Peyer's patch (tissue), 4 donors: ENCODE results near the gene MAG. TPM values are rescaled to one million over a fixed set of nuclear protein-coding genes. Genes with fewer than 3 reads are reported as not detected.

Experiments used
- DNase-seq, 3 donors: peaks; one replicate each; pipeline ENCODE4 v3.0.0-alpha.2; 2017 to 2019
- H3K27ac ChIP-seq, 4 donors: fragments of 200-600 bp; sonication (generic); one replicate each; pipeline ENCODE4 v1.5.1; 2016 to 2019
- H3K27me3 ChIP-seq, 2 donors: fragments of 200-600 bp; sonication (generic); one replicate each; pipeline ENCODE4 v1.5.1; 2019
- H3K36me3 ChIP-seq, 3 donors: fragments of 200-600 bp; sonication (generic); one replicate each; pipeline ENCODE4 v1.5.1; 2016 to 2019
- H3K4me1 ChIP-seq, 4 donors: fragments of 200-600 bp; sonication (generic); one replicate each; pipeline ENCODE4 v1.5.1; 2016 to 2019
- H3K4me3 ChIP-seq, 4 donors: fragments of 200-600 bp; sonication (generic); 1 replicate in 3 of 4; 2 replicates in 1 of 4; pipeline ENCODE4 v1.5.1; 2016 to 2019; ENCODE audit warnings: mild to moderate bottlenecking in 1 of 4
- H3K9me3 ChIP-seq, 4 donors: fragments of 200-600 bp; sonication (generic); one replicate each; pipeline ENCODE4 v1.5.1; 2016 to 2019; ENCODE audit warnings: mild to moderate bottlenecking in 1 of 4
- POLR2A ChIP-seq, 2 donors: fragments of 450-650 bp; IDR thresholded peaks; one replicate each; pipeline ENCODE4 v1.5.1; 2017; ENCODE audit warnings: antibody characterized with exemption in 2 of 2, mild to moderate bottlenecking in 2 of 2, moderate library complexity in 2 of 2
- total RNA-seq, 4 donors: library from RNA; depleted of rRNA; stranded (reverse); fragments of >200 nt; gene quantifications; one replicate each; pipeline ENCODE4 v1.1.0, GENCODE V29; 2016
- TF ChIP-seq, protein P1 (sequence below), 6 experiments: fragments of 450-650 bp in 4 of 6; fragments of 200-600 bp in 2 of 6; sonication (generic) in 1 of 6; IDR thresholded peaks; one replicate each; pipeline ENCODE4 v1.5.1; 2017 to 2019; ENCODE audit warnings: antibody characterized with exemption in 6 of 6, mild to moderate bottlenecking in 3 of 6, moderate library complexity in 1 of 6

MAG gene
- total RNA-seq, 4 donors from 2014 or later: 3.8 TPM; not detected in 3

DNA sequence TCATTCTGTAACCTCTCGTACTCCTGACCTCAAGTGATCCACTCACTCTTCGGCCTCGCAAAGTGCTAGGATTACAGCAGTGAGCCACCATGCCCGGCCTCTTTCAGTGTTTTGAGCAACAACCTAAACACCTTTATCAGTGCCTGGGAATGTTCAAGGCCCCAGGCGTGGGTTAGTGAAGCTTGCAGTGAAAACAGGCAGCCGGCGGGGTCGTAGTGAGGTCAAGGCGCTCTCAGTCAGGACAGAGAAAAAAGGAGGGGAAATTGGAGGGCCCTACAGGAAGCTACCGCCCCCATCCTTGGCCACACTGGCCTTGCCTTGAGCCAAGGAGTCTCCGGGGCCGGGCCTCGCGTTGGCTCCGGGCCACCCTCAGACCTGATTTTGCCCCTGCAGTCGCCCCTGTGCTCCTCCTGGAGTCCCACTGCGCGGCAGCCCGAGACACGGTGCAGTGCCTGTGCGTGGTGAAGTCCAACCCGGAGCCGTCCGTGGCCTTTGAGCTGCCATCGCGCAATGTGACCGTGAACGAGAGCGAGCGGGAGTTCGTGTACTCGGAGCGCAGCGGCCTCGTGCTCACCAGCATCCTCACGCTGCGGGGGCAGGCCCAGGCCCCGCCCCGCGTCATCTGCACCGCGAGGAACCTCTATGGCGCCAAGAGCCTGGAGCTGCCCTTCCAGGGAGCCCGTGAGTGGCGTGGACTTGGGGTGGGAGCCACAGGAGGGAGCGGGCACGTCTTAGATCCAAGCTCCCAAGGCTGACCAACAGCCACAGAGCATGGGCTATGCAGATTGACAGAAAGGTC is 17.7 kb downstream of the MAG start:
- TF ChIP-seq, protein P1, sequence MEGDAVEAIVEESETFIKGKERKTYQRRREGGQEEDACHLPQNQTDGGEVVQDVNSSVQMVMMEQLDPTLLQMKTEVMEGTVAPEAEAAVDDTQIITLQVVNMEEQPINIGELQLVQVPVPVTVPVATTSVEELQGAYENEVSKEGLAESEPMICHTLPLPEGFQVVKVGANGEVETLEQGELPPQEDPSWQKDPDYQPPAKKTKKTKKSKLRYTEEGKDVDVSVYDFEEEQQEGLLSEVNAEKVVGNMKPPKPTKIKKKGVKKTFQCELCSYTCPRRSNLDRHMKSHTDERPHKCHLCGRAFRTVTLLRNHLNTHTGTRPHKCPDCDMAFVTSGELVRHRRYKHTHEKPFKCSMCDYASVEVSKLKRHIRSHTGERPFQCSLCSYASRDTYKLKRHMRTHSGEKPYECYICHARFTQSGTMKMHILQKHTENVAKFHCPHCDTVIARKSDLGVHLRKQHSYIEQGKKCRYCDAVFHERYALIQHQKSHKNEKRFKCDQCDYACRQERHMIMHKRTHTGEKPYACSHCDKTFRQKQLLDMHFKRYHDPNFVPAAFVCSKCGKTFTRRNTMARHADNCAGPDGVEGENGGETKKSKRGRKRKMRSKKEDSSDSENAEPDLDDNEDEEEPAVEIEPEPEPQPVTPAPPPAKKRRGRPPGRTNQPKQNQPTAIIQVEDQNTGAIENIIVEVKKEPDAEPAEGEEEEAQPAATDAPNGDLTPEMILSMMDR (IDR thresholded peaks at IDR 0.05): no peak
- TF ChIP-seq POLR2A (IDR thresholded peaks at IDR 0.05): no peak
- DNase-seq: no peak
- H3K36me3 ChIP-seq: no peaks in the 10 kb centered on the region
- H3K27me3 ChIP-seq: no peaks in the 10 kb centered on the region
- no peaks in the 10 kb centered on the region for H3K4me1 ChIP-seq
- peak overlapping the region in 2 of 4 donors; percentile 5 to 22 for H3K27ac ChIP-seq
- no peak overlapping the region for H3K4me3 ChIP-seq
- H3K9me3 ChIP-seq: no peaks in the 10 kb centered on the region

DNA sequence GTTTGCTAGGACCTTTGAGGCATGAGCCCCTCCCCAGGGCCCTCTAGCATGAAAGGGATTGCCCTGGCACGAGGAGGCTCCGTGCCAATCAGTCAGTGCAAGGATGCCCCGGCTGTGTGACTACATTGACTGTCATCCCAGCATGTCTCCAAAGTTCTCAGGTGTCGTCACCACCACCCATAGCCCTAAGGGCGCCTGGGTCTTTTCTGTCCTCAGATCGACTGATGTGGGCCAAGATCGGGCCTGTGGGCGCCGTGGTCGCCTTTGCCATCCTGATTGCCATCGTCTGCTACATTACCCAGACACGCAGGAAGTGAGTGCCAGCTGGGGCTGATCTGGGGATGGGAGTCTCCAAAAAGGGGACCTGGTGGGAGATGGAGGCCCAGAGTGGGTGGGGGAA is 18.4 kb downstream of the MAG start:
- Histone ChIP-seq H3K27ac (peak overlapping the region in 1 of 4 donors; percentile 22), H3K36me3 (no peaks in the 10 kb centered on the region)
- DNase-seq: no peak

GRCh38 chr19:35310811-35311465 is 19.0 kb downstream of the MAG start:
- no peak overlapping the region for H3K4me3 ChIP-seq
- no peaks in the 10 kb centered on the region for H3K4me1 ChIP-seq
- H3K27ac ChIP-seq: no peak overlapping the region
- no peaks in the 10 kb centered on the region for H3K9me3 ChIP-seq
- TF ChIP-seq, protein P1 (IDR thresholded peaks at IDR 0.05): no peak
- no peak for TF ChIP-seq POLR2A (IDR thresholded peaks at IDR 0.05)
- no peak for DNase-seq
- H3K36me3 ChIP-seq: no peaks in the 10 kb centered on the region
- H3K27me3 ChIP-seq: no peaks in the 10 kb centered on the region

More for the DNA sequence above, 18.4 kb downstream of the MAG start:
- H3K9me3 ChIP-seq: no peaks in the 10 kb centered on the region
- no peak for TF ChIP-seq POLR2A (IDR thresholded peaks at IDR 0.05)
- TF ChIP-seq, protein P1 (IDR thresholded peaks at IDR 0.05): no peak
- no peaks in the 10 kb centered on the region for H3K4me1 ChIP-seq
- no peaks in the 10 kb centered on the region for H3K27me3 ChIP-seq
- H3K4me3 ChIP-seq: no peak overlapping the region

DNA sequence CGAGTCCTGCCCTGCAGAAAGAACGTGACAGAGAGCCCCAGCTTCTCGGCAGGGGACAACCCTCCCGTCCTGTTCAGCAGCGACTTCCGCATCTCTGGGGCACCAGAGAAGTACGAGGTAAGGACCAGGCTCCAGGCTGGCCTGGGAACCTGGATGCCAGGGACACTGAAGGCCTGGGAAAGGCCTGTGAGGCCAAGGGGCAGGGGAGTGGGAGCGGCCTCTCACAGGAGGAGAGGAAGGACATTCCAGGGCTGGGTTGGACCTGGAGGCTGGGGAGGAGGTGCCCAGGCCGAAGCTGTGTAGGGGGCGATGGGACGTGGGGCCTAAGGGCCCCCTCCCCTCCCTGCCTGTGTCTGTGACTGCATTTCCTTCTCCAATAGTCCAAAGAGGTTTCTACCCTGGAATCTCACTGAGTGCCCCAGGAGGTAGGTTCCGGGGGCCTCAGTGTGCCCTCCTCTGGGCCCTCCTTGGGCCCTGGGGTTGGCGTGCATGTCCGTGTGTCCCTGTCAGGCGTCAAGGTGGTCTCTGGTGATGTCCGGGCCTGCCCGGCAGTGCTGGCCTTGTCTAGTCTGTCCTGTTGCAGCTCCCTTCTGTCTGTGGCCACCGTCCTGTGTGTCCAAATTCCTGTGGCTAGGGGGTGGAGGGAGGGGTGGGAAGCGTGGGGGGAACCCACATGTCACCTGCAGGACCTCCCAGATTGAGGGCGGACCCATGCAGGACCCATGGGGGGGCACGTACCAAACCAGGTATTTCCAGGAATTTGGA is 20.1 kb downstream of the MAG start:
- no peak for DNase-seq
- no peaks in the 10 kb centered on the region for H3K4me1 ChIP-seq
- H3K4me3 ChIP-seq: no peak overlapping the region
- H3K9me3 ChIP-seq: no peaks in the 10 kb centered on the region
- no peak overlapping the region for H3K27ac ChIP-seq
- TF ChIP-seq, protein P1 (IDR thresholded peaks at IDR 0.05): no peak
- TF ChIP-seq POLR2A (IDR thresholded peaks at IDR 0.05): no peak
- no peaks in the 10 kb centered on the region for H3K27me3 ChIP-seq
- no peaks in the 10 kb centered on the region for H3K36me3 ChIP-seq

DNA sequence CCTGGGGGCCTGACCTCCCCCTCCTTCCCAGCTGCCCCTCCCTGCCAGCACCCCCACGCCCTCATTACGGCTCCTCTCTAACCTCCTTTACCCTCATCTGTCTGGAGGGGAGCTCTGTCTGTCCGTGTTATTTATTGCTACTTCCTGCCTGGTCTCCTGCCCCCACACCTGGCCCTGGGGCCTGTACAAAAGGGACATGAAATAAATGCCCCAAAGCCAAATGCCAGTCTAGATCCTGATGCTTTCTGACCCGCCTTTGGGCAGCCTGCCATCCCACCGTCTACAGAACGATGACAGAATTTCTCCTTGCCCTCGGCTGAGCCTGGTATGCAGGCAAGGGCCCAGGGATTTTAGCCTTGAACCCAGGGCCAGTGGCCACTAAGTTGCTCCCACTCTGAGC is 21.6 kb downstream of the MAG start:
- H3K36me3 ChIP-seq: no peaks in the 10 kb centered on the region
- H3K9me3 ChIP-seq: no peaks in the 10 kb centered on the region
- H3K4me1 ChIP-seq: peaks cover 0 to 4% (median 0%) of the 10 kb centered on the region in 4 donors
- no peak overlapping the region for H3K27ac ChIP-seq
- H3K4me3 ChIP-seq: no peak overlapping the region
- no peaks in the 10 kb centered on the region for H3K27me3 ChIP-seq
- DNase-seq: no peak
- TF ChIP-seq, protein P1 (IDR thresholded peaks at IDR 0.05): no peak
- no peak for TF ChIP-seq POLR2A (IDR thresholded peaks at IDR 0.05)
